ENCODE results near the gene OR2B3. TPM values are rescaled to one million over a fixed set of nuclear protein-coding genes. Genes with fewer than 3 reads are reported as not detected.
"Not testable (repeated sequence)": the region's sequence is repeated elsewhere in the genome, so short reads cannot be mapped to it uniquely, and the experiment has no call there.

The OR2B3 gene
- polyA plus RNA-seq (ENCODE audit: insufficient read length in 3 of 3): not detected
- long read RNA-seq, donor 1: 0 reads
- long read RNA-seq, donor 2: 0 reads
- long read RNA-seq, donor 3: 0 reads
- long read RNA-seq, donor 4: 0 reads
- long read RNA-seq, donor 5: 0 reads
- long read RNA-seq, donor 6: 0 reads
- long read RNA-seq, donor 7: 0 reads
- long read RNA-seq, donor 8: 0 reads
- long read RNA-seq, donor 9: 0 reads
- long read RNA-seq, donor 10: 0 reads
- long read RNA-seq, donor 11: 0 reads
- long read RNA-seq, donor 12: 0 reads
- long read RNA-seq, donor 13: 0 reads
- long read RNA-seq, donor 14: 0 reads
- long read RNA-seq, donor 15: 0 reads
- long read RNA-seq, donor 16: 0 reads

DNA sequence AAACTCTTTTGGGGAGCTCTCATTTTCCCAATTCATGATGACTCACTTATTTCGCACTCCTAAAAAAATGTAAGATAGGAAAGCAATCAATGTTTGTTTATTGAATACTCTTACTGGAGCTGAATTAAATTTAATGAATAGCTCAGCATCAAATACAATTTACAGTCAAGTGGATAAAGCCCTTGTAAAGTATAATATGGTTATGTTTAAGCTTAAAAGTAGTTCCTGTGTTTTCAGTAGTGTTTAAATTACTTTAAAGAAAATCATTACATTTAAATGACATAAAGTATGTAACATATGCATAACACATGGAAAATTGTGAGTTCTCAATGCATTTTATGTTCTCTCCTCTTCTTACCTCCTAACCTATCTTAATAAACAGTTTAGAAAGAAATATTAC lies at the start of gene OR2B3:
OR2B3 (minus strand) TSS at position 101 of the 400 bp plus-strand sequence; CDS start at position 36, 65 bp downstream.
- no peak for DNase-seq (ENCODE audit: extremely low read depth in 1 of 11, low read depth in 9 of 11, low spot score in 4 of 11)

GRCh38 chr6:29131691-29132090 lies 44.6 kb upstream of the OR2B3 start:
- no peak for DNase-seq (ENCODE audit: extremely low read depth in 1 of 11, low read depth in 9 of 11, low spot score in 4 of 11)

- no peak for DNase-seq (ENCODE audit: extremely low read depth in 1 of 11, low read depth in 9 of 11, low spot score in 4 of 11)
These were observed 43.5 kb upstream of the OR2B3 start for GRCh38 chr6:29130644-29131043.

DNA sequence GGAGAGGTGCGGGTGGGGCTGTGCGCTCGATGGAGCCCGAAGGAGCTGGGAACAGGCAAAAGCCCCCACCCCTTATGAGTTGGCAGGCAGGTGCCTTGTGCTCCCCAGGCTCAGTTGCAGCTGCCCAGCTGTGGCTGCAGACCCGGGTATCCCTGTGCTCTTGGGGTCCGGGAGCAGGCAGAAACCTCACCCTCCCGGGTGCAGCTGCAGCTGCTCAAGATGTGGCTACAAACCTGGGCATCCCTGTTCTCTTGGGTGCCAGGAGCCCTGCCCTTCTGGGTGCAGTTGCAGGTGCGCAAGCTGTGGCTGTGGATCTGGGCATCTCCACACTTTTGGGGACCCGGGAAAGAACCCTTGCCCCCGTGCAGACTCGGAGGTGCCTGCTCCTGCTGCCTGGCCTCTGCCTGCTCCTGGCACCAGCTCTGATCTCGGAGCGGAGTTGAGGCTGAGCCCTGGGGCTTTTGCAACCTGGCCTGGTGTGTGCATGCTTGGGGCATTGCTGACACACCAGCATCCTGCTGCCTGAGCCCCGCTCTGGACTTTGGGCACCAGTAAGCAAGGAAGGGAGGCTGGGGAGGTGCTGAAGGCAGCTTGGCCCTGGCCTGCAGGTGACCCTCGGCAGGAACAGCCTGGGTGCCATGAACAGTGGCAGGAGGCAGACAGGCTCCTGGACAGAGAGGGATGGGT lies 42.4 kb upstream of the OR2B3 start:
- no peak for DNase-seq (ENCODE audit: extremely low read depth in 1 of 11, low read depth in 9 of 11, low spot score in 4 of 11)

- DNase-seq (ENCODE audit: extremely low read depth in 1 of 11, low read depth in 9 of 11, low spot score in 4 of 11): not testable (repeated sequence)
These were observed 27.9 kb upstream of the OR2B3 start for GRCh38 chr6:29114964-29115363.

GRCh38 chr6:29112135-29112534 lies 25.0 kb upstream of the OR2B3 start:
- DNase-seq (ENCODE audit: extremely low read depth in 1 of 11, low read depth in 9 of 11, low spot score in 4 of 11): no peak

DNA sequence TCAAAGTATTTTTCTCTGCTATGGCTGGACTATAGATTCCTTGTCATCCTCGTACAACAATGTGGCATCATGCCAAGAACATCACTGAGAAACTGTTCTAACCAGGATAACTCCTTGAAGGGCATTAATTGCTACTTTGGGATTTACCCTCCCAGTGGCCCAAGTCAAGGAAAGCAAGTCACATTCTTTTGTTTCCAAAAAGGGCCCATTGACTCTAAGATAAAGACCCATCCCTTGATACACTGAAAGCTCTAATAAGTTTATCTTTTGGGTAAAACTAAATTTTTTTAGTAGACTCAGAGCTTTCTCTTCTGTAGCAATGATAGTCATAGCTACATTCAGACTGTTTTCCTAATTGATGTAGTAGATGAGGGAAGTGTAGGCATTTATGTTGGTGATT lies 20.6 kb upstream of the OR2B3 start, which contains the start of gene OR2J3:
OR2J3 (plus strand) TSS at position 301 of the 400 bp plus-strand sequence. CDS start 3,833 bp downstream, outside the sequence.
- DNase-seq (ENCODE audit: extremely low read depth in 1 of 11, low read depth in 9 of 11, low spot score in 4 of 11): no peak

DNA sequence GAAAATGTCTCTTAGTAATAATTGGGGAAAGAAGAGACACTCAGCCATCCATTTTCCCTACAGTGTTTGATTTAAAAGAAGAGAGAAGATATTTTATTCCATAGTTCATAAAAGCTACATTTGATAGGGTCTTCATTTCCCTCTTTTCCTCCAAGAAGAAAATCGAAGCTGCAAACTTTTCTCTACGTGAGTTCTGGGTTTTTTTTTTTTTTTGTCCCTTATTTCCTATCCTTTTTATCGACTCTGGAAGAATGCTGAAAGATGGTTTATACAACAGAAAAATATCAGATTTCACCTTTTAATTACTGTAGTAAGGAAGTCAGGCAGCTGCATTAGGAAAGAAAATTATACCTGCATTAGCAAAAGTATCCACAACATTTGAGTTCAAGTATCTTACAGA lies 12.1 kb upstream of the OR2B3 start, which contains the start of gene OR2J1:
OR2J1 (plus strand) TSS at position 301 of the 400 bp plus-strand sequence. CDS start 1,453 bp downstream, outside the sequence.
- DNase-seq (ENCODE audit: extremely low read depth in 1 of 11, low read depth in 9 of 11, low spot score in 4 of 11): no peak

- no peak for DNase-seq (ENCODE audit: extremely low read depth in 1 of 11, low read depth in 9 of 11, low spot score in 4 of 11)
These were observed 10.7 kb upstream of the OR2B3 start for GRCh38 chr6:29097803-29098202.

DNA sequence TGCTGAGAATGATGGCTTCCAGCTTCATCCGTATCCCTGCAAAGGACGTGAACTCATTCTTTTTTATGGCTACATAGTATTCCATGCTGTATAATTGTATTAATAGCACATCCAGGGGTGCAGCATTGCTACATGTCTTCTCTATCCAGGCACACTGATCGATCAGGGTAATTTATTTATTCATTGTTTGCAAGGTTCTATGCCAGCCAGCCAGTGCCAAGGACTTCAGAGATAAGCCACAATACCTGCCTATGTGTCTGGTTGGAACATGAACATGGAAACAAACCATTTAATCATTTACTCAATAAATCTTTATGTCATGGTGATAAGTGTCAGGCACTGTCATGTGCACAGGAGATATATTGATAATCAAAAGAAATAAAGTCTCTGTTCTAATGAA lies 5.8 kb upstream of the OR2B3 start:
- DNase-seq (ENCODE audit: extremely low read depth in 1 of 11, low read depth in 9 of 11, low spot score in 4 of 11): no peak

GRCh38 chr6:29082457-29082856 lies 4.7 kb downstream of the OR2B3 start:
- DNase-seq (ENCODE audit: extremely low read depth in 1 of 11, low read depth in 9 of 11, low spot score in 4 of 11): no peak

DNA sequence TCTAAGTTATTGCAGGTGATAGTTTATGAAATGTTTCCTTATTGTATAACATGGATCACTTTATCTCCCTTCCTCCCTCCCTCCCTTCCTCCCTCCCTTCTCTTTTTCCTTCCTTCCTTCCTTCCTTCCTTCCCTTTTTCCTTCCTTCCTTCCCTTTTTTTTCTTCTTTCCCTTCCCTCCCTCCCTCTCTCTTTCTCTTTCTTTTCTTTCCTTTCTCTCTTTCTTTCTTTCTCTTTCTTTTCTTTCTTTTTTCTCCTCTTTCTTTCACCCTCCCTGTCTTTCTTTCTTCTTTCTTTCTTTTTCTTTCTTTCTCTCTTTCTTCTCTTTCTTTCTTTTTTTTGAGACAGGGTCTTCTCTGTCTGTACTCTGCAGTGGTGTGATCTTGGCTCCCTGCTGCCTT lies 5.8 kb downstream of the OR2B3 start:
- DNase-seq (ENCODE audit: extremely low read depth in 1 of 11, low read depth in 9 of 11, low spot score in 4 of 11): no peak

DNA sequence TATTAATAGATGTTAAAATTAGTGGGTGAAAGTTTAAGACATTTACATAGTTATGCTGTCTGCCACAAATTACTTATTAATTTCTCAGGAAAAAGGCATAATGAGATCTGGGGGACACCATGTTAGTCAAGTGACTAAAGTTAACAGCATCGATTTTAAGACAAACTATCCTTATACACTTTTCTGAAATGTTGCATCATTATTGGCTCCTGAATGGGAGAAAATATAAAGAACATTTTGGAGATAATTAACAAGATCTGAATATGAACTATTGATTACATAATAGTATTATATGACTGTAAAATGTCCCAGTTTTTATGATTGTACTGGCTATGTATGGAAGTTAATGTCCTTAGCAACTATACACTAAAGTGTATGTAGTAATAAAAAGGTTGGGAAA lies 7.9 kb downstream of the OR2B3 start:
- no peak for DNase-seq (ENCODE audit: extremely low read depth in 1 of 11, low read depth in 9 of 11, low spot score in 4 of 11)

- peak in 2 of 11 donors; percentile 2 to 9 for DNase-seq (ENCODE audit: extremely low read depth in 1 of 11, low read depth in 9 of 11, low spot score in 4 of 11)
These were observed 15.0 kb downstream of the OR2B3 start for GRCh38 chr6:29071831-29072723.

- no peak for DNase-seq (ENCODE audit: extremely low read depth in 1 of 11, low read depth in 9 of 11, low spot score in 4 of 11)
These were observed 35.4 kb downstream of the OR2B3 start for GRCh38 chr6:29051680-29052079.

GRCh38 chr6:29045075-29045474 lies 42.0 kb downstream of the OR2B3 start, which contains the start of gene OR2W1:
Gene OR2W1 (minus strand): TSS chr6:29045175. CDS start chr6:29045175, 0 bp downstream.
- DNase-seq (ENCODE audit: extremely low read depth in 1 of 11, low read depth in 9 of 11, low spot score in 4 of 11): no peak
